Cardiac fibroblast (primary cell): ENCODE measurements around the gene TMPRSS9.
A peak's percentile ranks its signal among the peaks of the same experiment; 100 is the strongest.

Experiments
- DNase-seq, 2 donors: peaks; one replicate each; pipeline versions ENCODE4 v3.0.0 to v3.0.0-alpha.2; 2010; ENCODE audit warnings: low read depth in 2 of 2
- H3K4me3 ChIP-seq, 2 donors: replicated peaks in 1 of 2; 1 replicate in 1 of 2; 2 replicates in 1 of 2; pipeline ENCODE4 v1.5.1; 2011; ENCODE audit warnings: low read depth in 2 of 2, low read length in 2 of 2, mild to moderate bottlenecking in 2 of 2, moderate library complexity in 1 of 2
- CTCF ChIP-seq: IDR thresholded peaks from one replicate; pipeline ENCODE4 v1.5.1; 2011; ENCODE audit warnings: low read depth, mild to moderate bottlenecking, low read length, inconsistent platforms

TMPRSS9 gene

GRCh38 chr19:2362046-2362969 lies 2.2 kb downstream of the TMPRSS9 start:
- no peak for TF ChIP-seq CTCF
- DNase-seq: no peak
- H3K4me3 ChIP-seq: no peak overlapping the region

GRCh38 chr19:2362970-2363300 lies 2.9 kb downstream of the TMPRSS9 start:
- H3K4me3 ChIP-seq: no peak overlapping the region
- TF ChIP-seq CTCF: no peak
- no peak for DNase-seq

GRCh38 chr19:2363419-2363818 lies 3.4 kb downstream of the TMPRSS9 start:
- no peak overlapping the region for H3K4me3 ChIP-seq
- DNase-seq: no peak
- TF ChIP-seq CTCF: no peak

- DNase-seq: no peak
- TF ChIP-seq CTCF: no peak
- no peak overlapping the region for H3K4me3 ChIP-seq
Measured at GRCh38 chr19:2365201-2365970, 5.3 kb downstream of the TMPRSS9 start.

GRCh38 chr19:2371656-2372055 lies 11.6 kb downstream of the TMPRSS9 start:
- TF ChIP-seq CTCF: no peak
- no peak overlapping the region for H3K4me3 ChIP-seq
- peak; percentile 7 to 49 for DNase-seq

- TF ChIP-seq CTCF: no peak
- no peak overlapping the region for H3K4me3 ChIP-seq
- no peak for DNase-seq
Measured at GRCh38 chr19:2372076-2372612, 12.1 kb downstream of the TMPRSS9 start.
